Activated T-cell treated with anti-CD3 and anti-CD28 coated beads for 1 hour (primary cell): Measurements from ENCODE around the gene SPEF1.
"Not testable (repeated sequence)": the region's sequence is repeated elsewhere in the genome, so short reads cannot be mapped to it uniquely, and the experiment has no call there.

Experiments
- DNase-seq: peaks from one replicate; pipeline ENCODE4 v3.0.0-alpha.2; 2020; ENCODE audit warnings: low read depth

SPEF1 gene

GRCh38 chr20:3808544-3808943, 27.3 kb upstream of the SPEF1 start:
- DNase-seq = no peak

- DNase-seq = no peak
Measured at GRCh38 chr20:3804781-3805180, 23.5 kb upstream of the SPEF1 start.

- no peak for DNase-seq
Measured at GRCh38 chr20:3804254-3804751, 23.1 kb upstream of the SPEF1 start.

GRCh38 chr20:3803854-3804253, 22.6 kb upstream of the SPEF1 start:
- no peak for DNase-seq

DNA sequence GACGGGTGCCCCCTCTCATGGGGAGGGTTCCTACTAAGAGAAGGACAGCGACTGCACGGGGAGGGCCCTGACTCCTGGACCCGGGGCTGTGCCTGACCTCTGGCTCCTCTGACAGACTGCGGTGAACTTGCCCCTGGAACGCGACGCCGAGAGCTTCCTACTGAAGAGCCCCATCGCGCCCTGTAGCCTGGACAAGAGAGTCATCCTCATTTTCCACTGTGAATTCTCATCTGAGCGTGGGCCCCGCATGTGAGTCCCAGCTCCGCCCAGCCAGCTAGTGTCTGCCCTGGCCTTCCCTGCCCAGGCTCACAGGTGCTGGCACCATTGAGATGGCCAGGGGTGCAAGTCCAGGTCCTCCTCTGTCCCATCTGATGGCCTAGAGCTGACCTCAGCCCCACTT, 22.0 kb upstream of the SPEF1 start:
- no peak for DNase-seq

GRCh38 chr20:3802524-3803239, 21.4 kb upstream of the SPEF1 start:
- no peak for DNase-seq

DNA sequence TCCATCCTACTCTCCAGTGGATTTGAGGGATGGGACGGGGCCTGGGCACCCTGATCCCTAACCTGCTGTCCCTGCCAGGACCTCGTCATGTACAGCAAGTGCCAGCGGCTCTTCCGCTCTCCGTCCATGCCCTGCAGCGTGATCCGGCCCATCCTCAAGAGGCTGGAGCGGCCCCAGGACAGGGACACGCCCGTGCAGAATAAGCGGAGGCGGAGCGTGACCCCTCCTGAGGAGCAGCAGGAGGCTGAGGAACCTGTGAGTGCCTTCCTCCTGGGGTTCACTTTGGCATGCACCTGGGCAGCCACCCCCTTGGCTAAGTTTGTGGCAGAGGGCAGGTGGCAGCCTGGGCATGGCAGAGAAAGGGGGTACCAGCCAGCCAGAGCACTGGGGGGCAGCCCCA, 20.6 kb upstream of the SPEF1 start:
- no peak for DNase-seq

- no peak for DNase-seq
Measured at GRCh38 chr20:3801299-3801698, 20.1 kb upstream of the SPEF1 start.

- no peak for DNase-seq
Measured at GRCh38 chr20:3800878-3801260, 19.6 kb upstream of the SPEF1 start.

GRCh38 chr20:3800256-3800877, 19.1 kb upstream of the SPEF1 start:
- no peak for DNase-seq

DNA sequence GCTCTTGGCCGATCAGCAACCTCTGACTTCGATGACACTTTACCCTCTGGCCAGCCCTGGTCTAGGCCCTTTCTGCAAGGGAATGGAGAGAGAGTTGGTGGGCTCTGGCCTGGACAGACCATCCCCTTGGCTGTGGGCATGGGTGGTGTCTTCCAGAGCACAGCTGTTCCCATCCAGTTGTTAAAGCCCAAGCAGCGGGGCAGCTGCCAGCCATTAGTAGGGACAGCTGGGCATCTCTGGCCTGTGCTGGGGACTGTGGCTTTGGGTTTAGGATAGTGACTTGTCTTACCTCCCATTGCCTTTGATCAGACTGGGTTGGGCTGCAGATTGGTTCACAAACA, 17.6 kb upstream of the SPEF1 start:
- no peak for DNase-seq

GRCh38 chr20:3798373-3798768, 17.1 kb upstream of the SPEF1 start:
- DNase-seq = no peak

- DNase-seq = no peak
Measured at GRCh38 chr20:3797592-3798372, 16.5 kb upstream of the SPEF1 start.

DNA sequence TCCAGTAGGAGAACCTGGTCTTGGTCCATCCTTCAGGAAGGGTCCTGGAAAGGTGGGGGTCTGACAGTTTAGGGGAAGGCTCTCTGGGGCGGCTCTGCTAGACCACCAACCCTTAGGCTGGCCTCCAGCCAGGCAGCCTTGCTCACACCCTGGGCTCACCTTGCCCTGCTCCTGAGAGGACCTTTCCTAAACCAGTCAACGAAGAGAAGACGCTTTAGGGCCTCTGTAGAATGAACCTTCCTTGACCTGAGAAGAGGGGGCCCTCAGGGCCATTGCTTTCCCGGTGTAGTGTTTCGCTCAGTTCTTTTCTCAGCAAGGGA, 15.9 kb upstream of the SPEF1 start:
- no peak for DNase-seq

DNA sequence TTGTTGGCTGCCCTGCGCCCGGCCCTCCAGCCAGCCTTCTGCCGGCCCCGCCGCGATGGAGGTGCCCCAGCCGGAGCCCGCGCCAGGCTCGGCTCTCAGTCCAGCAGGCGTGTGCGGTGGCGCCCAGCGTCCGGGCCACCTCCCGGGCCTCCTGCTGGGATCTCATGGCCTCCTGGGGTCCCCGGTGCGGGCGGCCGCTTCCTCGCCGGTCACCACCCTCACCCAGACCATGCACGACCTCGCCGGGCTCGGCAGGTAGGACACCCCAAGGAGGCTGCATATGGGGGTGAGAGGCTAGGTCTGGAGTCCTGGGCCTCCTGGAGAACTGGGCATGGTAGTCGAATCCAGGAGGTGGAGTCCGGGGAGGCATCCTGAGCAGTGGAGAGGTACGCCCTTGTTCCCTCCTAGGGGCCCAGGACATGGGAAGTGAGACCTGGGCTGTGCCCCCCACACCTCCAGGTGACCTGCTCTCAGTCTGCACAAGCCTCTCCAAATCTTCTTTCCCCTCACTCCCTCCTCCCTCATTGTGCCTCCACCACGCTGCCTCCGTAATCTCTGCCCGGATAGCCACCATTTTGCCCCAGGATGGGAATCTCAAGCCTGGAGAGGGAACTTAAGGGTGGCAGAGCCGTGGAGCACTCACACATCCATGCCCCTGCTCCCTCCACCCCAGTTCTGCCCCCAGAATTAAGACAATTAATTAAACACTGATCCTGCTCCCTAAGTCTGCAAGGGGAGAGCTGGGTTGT, 15.4 kb upstream of the SPEF1 start:
- DNase-seq = no peak

DNA sequence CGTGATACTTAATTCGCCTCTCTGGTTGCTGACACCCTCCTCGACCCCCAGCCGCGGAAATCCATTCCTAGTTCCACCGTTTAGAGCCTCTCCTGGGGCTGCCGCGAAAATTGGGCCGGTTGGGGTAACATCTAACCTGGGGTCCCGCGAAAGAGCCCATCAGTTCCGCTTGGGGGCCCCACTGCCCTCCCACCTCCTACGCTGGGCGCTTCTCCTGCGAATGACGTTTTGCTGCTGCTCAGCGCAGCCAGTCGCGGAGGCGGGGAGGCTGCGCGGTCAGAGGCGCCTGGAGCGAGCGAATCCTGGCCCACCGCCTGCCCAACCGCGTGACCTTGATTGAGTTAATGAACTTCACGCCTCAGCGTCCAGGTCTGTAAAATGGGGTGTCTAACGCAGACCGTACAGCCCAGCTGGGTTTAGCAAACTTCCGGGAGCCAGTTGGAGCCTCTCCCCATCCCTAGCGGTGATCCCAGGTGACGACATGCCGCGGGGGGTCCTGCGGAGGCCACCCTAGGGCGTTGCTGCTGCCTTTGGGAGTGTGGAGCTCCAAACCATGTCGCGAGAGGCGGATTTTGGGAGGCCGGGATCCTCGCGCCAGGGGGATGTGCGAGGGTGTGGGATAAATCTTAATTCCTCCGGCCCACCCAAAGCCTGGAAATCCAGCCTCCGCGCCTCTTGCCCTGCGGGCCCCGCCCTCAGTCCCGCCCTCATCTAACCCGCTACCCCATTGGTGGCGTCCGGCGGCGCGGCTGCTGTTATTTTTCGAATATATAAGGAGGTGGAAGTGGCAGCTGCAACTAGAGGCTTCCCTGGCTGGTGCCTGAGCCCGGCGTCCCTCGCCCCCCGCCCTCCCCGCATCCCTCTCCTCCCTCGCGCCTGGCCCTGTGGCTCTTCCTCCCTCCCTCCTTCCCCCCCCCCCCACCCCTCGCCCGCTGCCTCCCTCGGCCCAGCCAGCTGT, 14.5 kb upstream of the SPEF1 start, which contains the start of gene CDC25B:
CDC25B (plus strand) TSS at position 800 of the 958 bp plus-strand sequence. CDS start 222 bp downstream, outside the sequence.
- peak; percentile 89 for DNase-seq

DNA sequence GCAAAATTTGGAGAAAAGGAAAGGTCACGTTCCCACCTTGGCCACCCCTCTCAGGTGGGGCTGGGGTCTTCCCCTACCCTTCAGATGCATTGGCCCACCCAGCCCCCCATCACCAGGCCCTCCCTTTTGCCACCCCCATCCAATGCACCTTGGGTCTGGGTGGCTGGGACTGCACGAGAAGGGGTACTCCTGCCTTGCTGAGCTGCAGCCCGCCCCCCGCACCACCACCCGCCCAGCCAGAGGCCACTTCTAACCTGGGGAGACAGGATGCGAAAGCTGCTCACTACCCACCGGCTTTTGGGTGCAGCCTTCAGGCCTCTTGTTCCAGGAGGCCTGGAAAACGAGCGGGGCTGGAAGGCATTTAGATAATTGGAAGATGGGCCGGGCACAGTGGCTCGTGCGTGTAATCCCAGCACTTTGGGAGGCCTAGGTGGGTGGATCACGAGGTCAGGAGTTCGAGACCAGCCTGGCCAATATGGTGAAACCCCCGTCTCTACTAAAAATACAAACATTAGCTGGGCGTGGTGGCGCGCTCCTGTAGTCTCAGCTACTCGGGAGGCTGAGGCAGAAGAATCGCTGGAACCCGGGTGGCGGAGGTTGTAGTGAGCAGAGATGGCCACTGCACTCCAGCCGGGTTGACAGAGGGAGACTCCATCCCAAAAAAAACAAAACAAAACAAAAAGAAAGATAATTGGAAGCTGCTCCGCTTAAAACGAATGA, 13.6 kb upstream of the SPEF1 start:
- no peak for DNase-seq

- not testable (repeated sequence) for DNase-seq
Measured at GRCh38 chr20:3794168-3794567, 12.9 kb upstream of the SPEF1 start.

DNA sequence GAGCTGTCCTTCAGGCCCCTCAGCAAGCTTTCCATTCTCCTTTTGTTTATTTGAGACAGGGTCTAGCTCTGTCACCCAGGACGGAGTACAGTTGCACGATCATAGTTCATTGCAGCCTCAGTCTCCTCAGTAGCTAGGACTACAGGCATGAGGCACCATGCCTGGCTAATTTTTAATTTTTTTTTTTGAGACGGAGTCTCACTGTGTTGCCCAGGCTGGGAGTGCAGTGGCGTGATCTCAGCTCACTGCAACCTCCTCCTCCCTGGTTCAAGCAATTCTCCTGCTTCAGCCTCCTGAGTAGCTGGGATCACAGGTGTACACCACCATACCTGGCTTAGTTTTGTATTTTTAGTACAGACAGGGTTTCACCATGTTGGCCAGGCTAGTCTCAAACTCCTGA, 8.0 kb upstream of the SPEF1 start:
- DNase-seq = not testable (repeated sequence)

DNA sequence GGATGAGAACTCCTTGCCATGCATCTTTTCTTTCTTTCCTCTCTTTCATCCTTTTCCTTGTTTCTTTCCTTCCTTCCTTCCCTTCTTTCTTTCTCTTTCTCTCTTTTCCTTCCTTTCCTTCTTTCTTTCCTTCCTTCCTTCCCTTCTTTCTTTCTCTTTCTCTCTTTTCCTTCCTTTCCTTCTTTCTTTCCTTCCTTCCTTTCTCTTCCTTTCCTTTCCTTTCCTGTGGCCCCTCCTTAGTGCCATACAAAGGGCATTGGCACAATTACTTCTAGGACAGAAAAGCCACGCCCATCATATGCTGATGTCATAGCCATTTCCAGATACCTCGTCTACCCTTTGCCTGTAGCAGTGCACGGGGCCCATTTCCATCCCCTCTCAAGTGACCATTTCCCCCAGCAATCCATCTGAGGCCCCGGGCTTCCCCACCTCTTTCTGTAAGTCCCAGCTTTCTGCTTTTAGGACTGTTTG, 7.5 kb upstream of the SPEF1 start:
- no peak for DNase-seq
